GM12878 (cell line): ENCODE measurements around the gene TNFSF12. TPM values are rescaled to one million over a fixed set of nuclear protein-coding genes. Genes with fewer than 3 reads are reported as not detected.

Source experiments
- GABPA ChIP-seq: IDR thresholded peaks from 2 replicates; pipeline ENCODE4 v1.6.1; 2014; ENCODE audit warnings: antibody characterized with exemption, low read depth, mild to moderate bottlenecking, inconsistent platforms
- NFYB ChIP-seq: IDR thresholded peaks from 2 replicates; pipeline ENCODE4 v1.6.1; 2011; ENCODE audit warnings: low read depth, mild to moderate bottlenecking, low read length, improper control_type of control experiment, moderate library complexity; ENCODE audit not compliant: insufficient read depth
- SMAD5 ChIP-seq: IDR thresholded peaks from 2 replicates; pipeline ENCODE4 v1.6.1; 2016; ENCODE audit warnings: antibody characterized with exemption, low read depth
- polyA plus RNA-seq, 11 experiments: library from polyadenylated mRNA; depleted of rRNA in 4 of 11; unstranded in 6 of 11; stranded (reverse) in 5 of 11; fragments of >200 nt; fragmentation: Nextera tagmentation in 4 of 11; fragmentation: Illumina TruSeq in 1 of 11; extraction: Ambion mirVana in 4 of 11; extraction: Trizol in 1 of 11; gene quantifications; 1 replicate in 1 of 11; 2 replicates in 10 of 11; pipeline versions ENCODE4 v1.2.1 to v1.2.3, GENCODE V29; 2011 to 2016; ENCODE audit warnings: inconsistent platforms in 2 of 11, missing spikeins in 2 of 11, low read depth in 1 of 11
- total RNA-seq, 4 experiments: library from RNA; depleted of rRNA in 3 of 4; stranded (reverse); fragments of >200 nt in 3 of 4; fragmentation: Illumina TruSeq in 1 of 4; extraction: Trizol in 1 of 4; gene quantifications; 2 replicates each; pipeline versions ENCODE4 v1.2.1 to v1.2.3, GENCODE V29; 2013 to 2021
- TF ChIP-seq, protein P1 (sequence below): fragments of 450-650 bp; IDR thresholded peaks from 2 replicates; pipeline ENCODE4 v1.6.1; 2018; ENCODE audit warnings: mild to moderate bottlenecking, low read depth, moderate library complexity; ENCODE audit not compliant: partially characterized antibody
- TF ChIP-seq, protein P2 (sequence below): fragments of 450-650 bp; IDR thresholded peaks from 2 replicates; pipeline ENCODE4 v1.6.1; 2016; ENCODE audit warnings: mild to moderate bottlenecking
- TF ChIP-seq, protein P3 (sequence below): IDR thresholded peaks from 2 replicates; pipeline ENCODE4 v1.6.1; 2012; ENCODE audit warnings: low read depth, low read length, improper control_type of control experiment
- TF ChIP-seq, protein P4 (sequence below): fragments of 150-350 bp; IDR thresholded peaks from 2 replicates; pipeline ENCODE4 v1.6.1; 2014; ENCODE audit warnings: mild to moderate bottlenecking, low read depth, low read length

Gene TNFSF12
- total and polyA plus RNA-seq, 10 of the 15 experiments (the other 5 are each of a cell fraction or from before 2014, with no cell fraction given): 0.32 to 7.0 (median 2.6) TPM

DNA sequence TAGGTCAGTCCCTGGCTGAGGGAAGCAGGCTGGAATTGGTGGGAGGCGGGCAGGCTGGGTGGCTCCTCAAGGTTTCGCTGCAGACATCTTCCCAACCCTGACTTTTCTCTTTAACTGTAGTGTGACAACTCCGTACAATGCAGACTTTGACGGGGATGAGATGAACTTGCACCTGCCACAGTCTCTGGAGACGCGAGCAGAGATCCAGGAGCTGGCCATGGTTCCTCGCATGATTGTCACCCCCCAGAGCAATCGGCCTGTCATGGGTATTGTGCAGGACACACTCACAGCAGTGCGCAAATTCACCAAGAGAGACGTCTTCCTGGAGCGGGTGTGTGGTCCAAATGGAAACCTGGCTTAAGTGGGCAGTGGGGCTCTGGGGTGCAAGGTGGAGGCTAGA is 49.7 kb upstream of the TNFSF12 start (continued):
- TF ChIP-seq, protein P1, sequence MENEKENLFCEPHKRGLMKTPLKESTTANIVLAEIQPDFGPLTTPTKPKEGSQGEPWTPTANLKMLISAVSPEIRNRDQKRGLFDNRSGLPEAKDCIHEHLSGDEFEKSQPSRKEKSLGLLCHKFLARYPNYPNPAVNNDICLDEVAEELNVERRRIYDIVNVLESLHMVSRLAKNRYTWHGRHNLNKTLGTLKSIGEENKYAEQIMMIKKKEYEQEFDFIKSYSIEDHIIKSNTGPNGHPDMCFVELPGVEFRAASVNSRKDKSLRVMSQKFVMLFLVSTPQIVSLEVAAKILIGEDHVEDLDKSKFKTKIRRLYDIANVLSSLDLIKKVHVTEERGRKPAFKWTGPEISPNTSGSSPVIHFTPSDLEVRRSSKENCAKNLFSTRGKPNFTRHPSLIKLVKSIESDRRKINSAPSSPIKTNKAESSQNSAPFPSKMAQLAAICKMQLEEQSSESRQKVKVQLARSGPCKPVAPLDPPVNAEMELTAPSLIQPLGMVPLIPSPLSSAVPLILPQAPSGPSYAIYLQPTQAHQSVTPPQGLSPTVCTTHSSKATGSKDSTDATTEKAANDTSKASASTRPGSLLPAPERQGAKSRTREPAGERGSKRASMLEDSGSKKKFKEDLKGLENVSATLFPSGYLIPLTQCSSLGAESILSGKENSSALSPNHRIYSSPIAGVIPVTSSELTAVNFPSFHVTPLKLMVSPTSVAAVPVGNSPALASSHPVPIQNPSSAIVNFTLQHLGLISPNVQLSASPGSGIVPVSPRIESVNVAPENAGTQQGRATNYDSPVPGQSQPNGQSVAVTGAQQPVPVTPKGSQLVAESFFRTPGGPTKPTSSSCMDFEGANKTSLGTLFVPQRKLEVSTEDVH: no peak
- TF ChIP-seq GABPA (no peak), SMAD5 (no peak), NFYB (no peak)
- TF ChIP-seq, protein P2, sequence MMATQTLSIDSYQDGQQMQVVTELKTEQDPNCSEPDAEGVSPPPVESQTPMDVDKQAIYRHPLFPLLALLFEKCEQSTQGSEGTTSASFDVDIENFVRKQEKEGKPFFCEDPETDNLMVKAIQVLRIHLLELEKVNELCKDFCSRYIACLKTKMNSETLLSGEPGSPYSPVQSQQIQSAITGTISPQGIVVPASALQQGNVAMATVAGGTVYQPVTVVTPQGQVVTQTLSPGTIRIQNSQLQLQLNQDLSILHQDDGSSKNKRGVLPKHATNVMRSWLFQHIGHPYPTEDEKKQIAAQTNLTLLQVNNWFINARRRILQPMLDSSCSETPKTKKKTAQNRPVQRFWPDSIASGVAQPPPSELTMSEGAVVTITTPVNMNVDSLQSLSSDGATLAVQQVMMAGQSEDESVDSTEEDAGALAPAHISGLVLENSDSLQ: no peak
- TF ChIP-seq, protein P3, sequence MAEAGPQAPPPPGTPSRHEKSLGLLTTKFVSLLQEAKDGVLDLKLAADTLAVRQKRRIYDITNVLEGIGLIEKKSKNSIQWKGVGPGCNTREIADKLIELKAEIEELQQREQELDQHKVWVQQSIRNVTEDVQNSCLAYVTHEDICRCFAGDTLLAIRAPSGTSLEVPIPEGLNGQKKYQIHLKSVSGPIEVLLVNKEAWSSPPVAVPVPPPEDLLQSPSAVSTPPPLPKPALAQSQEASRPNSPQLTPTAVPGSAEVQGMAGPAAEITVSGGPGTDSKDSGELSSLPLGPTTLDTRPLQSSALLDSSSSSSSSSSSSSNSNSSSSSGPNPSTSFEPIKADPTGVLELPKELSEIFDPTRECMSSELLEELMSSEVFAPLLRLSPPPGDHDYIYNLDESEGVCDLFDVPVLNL: no peak
- TF ChIP-seq, protein P4, sequence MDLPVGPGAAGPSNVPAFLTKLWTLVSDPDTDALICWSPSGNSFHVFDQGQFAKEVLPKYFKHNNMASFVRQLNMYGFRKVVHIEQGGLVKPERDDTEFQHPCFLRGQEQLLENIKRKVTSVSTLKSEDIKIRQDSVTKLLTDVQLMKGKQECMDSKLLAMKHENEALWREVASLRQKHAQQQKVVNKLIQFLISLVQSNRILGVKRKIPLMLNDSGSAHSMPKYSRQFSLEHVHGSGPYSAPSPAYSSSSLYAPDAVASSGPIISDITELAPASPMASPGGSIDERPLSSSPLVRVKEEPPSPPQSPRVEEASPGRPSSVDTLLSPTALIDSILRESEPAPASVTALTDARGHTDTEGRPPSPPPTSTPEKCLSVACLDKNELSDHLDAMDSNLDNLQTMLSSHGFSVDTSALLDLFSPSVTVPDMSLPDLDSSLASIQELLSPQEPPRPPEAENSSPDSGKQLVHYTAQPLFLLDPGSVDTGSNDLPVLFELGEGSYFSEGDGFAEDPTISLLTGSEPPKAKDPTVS: no peak
- TF ChIP-seq, all 136 proteins: peak for 0
